GM23338 (cell line): ENCODE results near the gene CD177. TPM values are rescaled to one million over a fixed set of nuclear protein-coding genes. Genes with fewer than 3 reads are reported as not detected.
"Not testable (repeated sequence)": the region's sequence is repeated elsewhere in the genome, so short reads cannot be mapped to it uniquely, and the experiment has no call there.

Experiments
- ATAC-seq: fragments of 200-7000 bp; cut with Tn5 transposase; 3 replicates; pipeline ENCODE4 v1.9.1; 2020
- DNase-seq: peaks from one replicate; pipeline ENCODE4 v3.0.0-alpha.2; 2015; ENCODE audit warnings: low spot score
- H2AFZ ChIP-seq: fragments of 200-600 bp; sonication (generic); 2 replicates; pipeline ENCODE4 v1.8.0; 2016; ENCODE audit warnings: antibody characterized with exemption, mild to moderate bottlenecking, moderate library complexity
- H3F3A ChIP-seq: fragments of 200-600 bp; sonication (generic); replicated peaks from 2 replicates; pipeline ENCODE4 v1.8.0; 2017; ENCODE audit warnings: antibody characterized with exemption, mixed run types, low read depth
- H3K27ac ChIP-seq: fragments of 200-600 bp; sonication (generic); 2 replicates; pipeline ENCODE4 v1.6.1; 2016; ENCODE audit warnings: low read depth
- H3K27me3 ChIP-seq: fragments of 200-600 bp; sonication (generic); 2 replicates; pipeline ENCODE4 v1.8.0; 2016; ENCODE audit warnings: mild to moderate bottlenecking, mixed run types, moderate library complexity; ENCODE audit not compliant: insufficient read depth
- H3K36me3 ChIP-seq: fragments of 200-600 bp; sonication (generic); 2 replicates; pipeline ENCODE4 v1.8.0; 2016; ENCODE audit warnings: mild to moderate bottlenecking; ENCODE audit not compliant: insufficient read depth
- H3K4me1 ChIP-seq: fragments of 200-600 bp; sonication (generic); 2 replicates; pipeline ENCODE4 v1.8.0; 2016; ENCODE audit warnings: mild to moderate bottlenecking, moderate library complexity; ENCODE audit not compliant: insufficient read depth
- H3K4me2 ChIP-seq: fragments of 200-600 bp; sonication (generic); 2 replicates; pipeline ENCODE4 v1.7.1; 2017; ENCODE audit warnings: mixed run types
- H3K4me3 ChIP-seq: fragments of 200-600 bp; sonication (generic); 2 replicates; pipeline ENCODE4 v1.6.1; 2016; ENCODE audit warnings: mixed run types
- H3K79me2 ChIP-seq: fragments of 200-600 bp; sonication (generic); replicated peaks from 2 replicates; pipeline ENCODE4 v1.8.0; 2017; ENCODE audit warnings: mild to moderate bottlenecking; ENCODE audit not compliant: insufficient read depth
- H3K9me2 ChIP-seq: fragments of 200-600 bp; sonication (generic); 2 replicates; pipeline ENCODE4 v1.8.0; 2017; ENCODE audit not compliant: insufficient read depth
- H4K20me1 ChIP-seq: fragments of 200-600 bp; sonication (generic); replicated peaks from 2 replicates; pipeline ENCODE4 v1.8.0; 2017; ENCODE audit warnings: mild to moderate bottlenecking; ENCODE audit not compliant: insufficient read depth
- H3K27ac Mint-ChIP-seq: 2 replicates; pipeline ENCODE4 v1.8.0; 2020; ENCODE audit warnings: inconsistent platforms, mild to moderate bottlenecking, moderate library complexity, mixed read lengths
- H3K27me3 Mint-ChIP-seq: 3 replicates; pipeline ENCODE4 v1.8.0; 2022; ENCODE audit warnings: low read depth, mild to moderate bottlenecking, moderate library complexity, mixed read lengths, inconsistent platforms; ENCODE audit not compliant: insufficient read depth, poor library complexity
- H3K36me3 Mint-ChIP-seq: 3 replicates; pipeline ENCODE4 v1.8.0; 2021; ENCODE audit warnings: low read depth, mild to moderate bottlenecking, inconsistent platforms, moderate library complexity, mixed read lengths
- H3K4me1 Mint-ChIP-seq: 3 replicates; pipeline ENCODE4 v1.8.0; 2020; ENCODE audit warnings: mild to moderate bottlenecking, inconsistent platforms, mixed read lengths
- H3K4me3 Mint-ChIP-seq: 3 replicates; pipeline ENCODE4 v1.8.0; 2021; ENCODE audit warnings: moderate library complexity, mild to moderate bottlenecking, inconsistent platforms, mixed read lengths
- H3K9me3 Mint-ChIP-seq: 3 replicates; pipeline ENCODE4 v1.8.0; 2020; ENCODE audit warnings: moderate library complexity, mild to moderate bottlenecking, inconsistent platforms, mixed read lengths
- EZH2 ChIP-seq: fragments of 200-600 bp; sonication (generic); IDR thresholded peaks from one replicate; pipeline ENCODE4 v1.8.0; 2017; ENCODE audit warnings: antibody characterized with exemption, mild to moderate bottlenecking, low read depth; ENCODE audit not compliant: unreplicated experiment
- POLR2AphosphoS5 ChIP-seq: IDR thresholded peaks from 2 replicates; pipeline ENCODE4 v1.6.1; 2016; ENCODE audit warnings: antibody characterized with exemption, low read depth
- STAT1 ChIP-seq: IDR thresholded peaks from one replicate; pipeline ENCODE4 v1.6.1; 2016; ENCODE audit warnings: antibody characterized with exemption; ENCODE audit not compliant: unreplicated experiment
- ZNF462 ChIP-seq: fragments of 250-450 bp; sonication (Bioruptor Pico); IDR thresholded peaks from 2 replicates; pipeline ENCODE4 v1.5.0; 2020; ENCODE audit warnings: mild to moderate bottlenecking, moderate library complexity
- polyA plus RNA-seq: library from polyadenylated mRNA; unstranded; fragments of >200 nt; fragmentation: Nextera tagmentation; extraction: Ambion mirVana; gene quantifications from 2 replicates; pipeline ENCODE4 v1.2.1, GENCODE V29; 2016
- total RNA-seq: library from RNA; depleted of rRNA; stranded (reverse); fragments of >200 nt; shearing (Covaris generic); gene quantifications from 2 replicates; pipeline ENCODE4 v1.2.3, GENCODE V29; 2014

The CD177 gene
- total and polyA plus RNA-seq, 2 experiments from 2014 or later, result 0.50 to 0.90 TPM

- H3K4me3 ChIP-seq, result peak overlapping the region; percentile 90
- H3F3A ChIP-seq, result no peaks in the 10 kb centered on the region
- H3K4me3 Mint-ChIP-seq, result peak overlapping the region; percentile 88
- no peaks in the 10 kb centered on the region for H4K20me1 ChIP-seq
- TF ChIP-seq POLR2AphosphoS5 (no peak), ZNF462 (no peak), STAT1 (no peak), EZH2 (no peak)
- H3K27me3 ChIP-seq, result peaks cover 8% of the 10 kb centered on the region; the same call in 1 of the 2 replicates
- H3K36me3 Mint-ChIP-seq, result no peaks in the 10 kb centered on the region; the same call in 2 of the 3 replicates
- peaks cover 11% of the 10 kb centered on the region for H3K4me1 Mint-ChIP-seq
- peaks cover 17% of the 10 kb centered on the region for H3K27me3 Mint-ChIP-seq
- H2AFZ ChIP-seq, result peak overlapping the region; percentile 97
- H3K9me2 ChIP-seq, result no peaks in the 10 kb centered on the region
- peak overlapping the region; percentile 96 for H3K4me2 ChIP-seq
- no peak overlapping the region for H3K27ac ChIP-seq
- DNase-seq (peak; percentile 87), ATAC-seq (peak; percentile 80)
- no peak overlapping the region for H3K27ac Mint-ChIP-seq
- H3K79me2 ChIP-seq, result no peaks in the 10 kb centered on the region
- no peaks in the 10 kb centered on the region for H3K36me3 ChIP-seq
- H3K4me1 ChIP-seq, result peaks cover 2% of the 10 kb centered on the region; the same call in 1 of the 2 replicates
- peaks cover 3% of the 10 kb centered on the region; the same call in 1 of the 3 replicates for H3K9me3 Mint-ChIP-seq
Measured at GRCh38 chr19:43354305-43354627, 780 bp downstream of the CD177 start.

GRCh38 chr19:43356749-43357148, 3.3 kb downstream of the CD177 start:
- H3K9me3 Mint-ChIP-seq, H3K27ac Mint-ChIP-seq, H3K36me3 ChIP-seq, H3K27ac ChIP-seq, H3K79me2 ChIP-seq, H3K4me2 ChIP-seq, H3K4me1 ChIP-seq, H3K9me2 ChIP-seq, H3K36me3 Mint-ChIP-seq, H4K20me1 ChIP-seq, H3K4me3 Mint-ChIP-seq, H2AFZ ChIP-seq, H3K27me3 ChIP-seq, H3K4me3 ChIP-seq, DNase-seq, H3F3A ChIP-seq: not testable (repeated sequence)
- peak; percentile 12 for ATAC-seq
- Mint-ChIP-seq H3K27me3 (peaks cover 19% of the 10 kb centered on the region), H3K4me1 (peaks cover 14% of the 10 kb centered on the region)
